GM21515 (cell line): ENCODE measurements around the gene FAM200C.

Experiments used
- ATAC-seq: cut with Tn5 transposase; IDR thresholded peaks from one replicate; pipeline ENCODE4 v1.9.1; 2021; ENCODE audit not compliant: unreplicated experiment

FAM200C gene

GRCh38 chr5:160367885-160368284 is 32.0 kb downstream of the FAM200C start:
- ATAC-seq = no peak

GRCh38 chr5:160367261-160367660 is 32.6 kb downstream of the FAM200C start:
- ATAC-seq = no peak

- ATAC-seq = no peak
Observed at GRCh38 chr5:160366230-160366629, 33.6 kb downstream of the FAM200C start.

GRCh38 chr5:160363660-160364395 is 36.0 kb downstream of the FAM200C start:
- no peak for ATAC-seq

GRCh38 chr5:160363211-160363610 is 36.6 kb downstream of the FAM200C start:
- no peak for ATAC-seq

- no peak for ATAC-seq
Observed at GRCh38 chr5:160361624-160362228, 38.1 kb downstream of the FAM200C start.

GRCh38 chr5:160360310-160360709 is 39.5 kb downstream of the FAM200C start:
- ATAC-seq = no peak

- ATAC-seq = no peak
Observed at GRCh38 chr5:160359816-160360215, 40.0 kb downstream of the FAM200C start.

GRCh38 chr5:160359242-160359641 is 40.6 kb downstream of the FAM200C start:
- no peak for ATAC-seq

GRCh38 chr5:160357861-160358411 is 41.9 kb downstream of the FAM200C start:
- no peak for ATAC-seq

- no peak for ATAC-seq
Observed at GRCh38 chr5:160357394-160357793, 42.5 kb downstream of the FAM200C start.

- no peak for ATAC-seq
Observed at GRCh38 chr5:160356550-160357347, 43.1 kb downstream of the FAM200C start.

GRCh38 chr5:160354666-160355065 is 45.2 kb downstream of the FAM200C start:
- no peak for ATAC-seq

GRCh38 chr5:160353379-160353778 is 46.5 kb downstream of the FAM200C start:
- ATAC-seq = no peak

GRCh38 chr5:160352308-160352707 is 47.5 kb downstream of the FAM200C start:
- ATAC-seq = no peak

GRCh38 chr5:160349935-160350303 is 49.9 kb downstream of the FAM200C start:
- ATAC-seq = no peak

- ATAC-seq = no peak
Observed at GRCh38 chr5:160349249-160349934, 50.5 kb downstream of the FAM200C start.

GRCh38 chr5:160348080-160348479 is 51.8 kb downstream of the FAM200C start:
- no peak for ATAC-seq

GRCh38 chr5:160347448-160347847 is 52.4 kb downstream of the FAM200C start:
- ATAC-seq = no peak
